Measurements from ENCODE around the gene SHTN1.

DNA sequence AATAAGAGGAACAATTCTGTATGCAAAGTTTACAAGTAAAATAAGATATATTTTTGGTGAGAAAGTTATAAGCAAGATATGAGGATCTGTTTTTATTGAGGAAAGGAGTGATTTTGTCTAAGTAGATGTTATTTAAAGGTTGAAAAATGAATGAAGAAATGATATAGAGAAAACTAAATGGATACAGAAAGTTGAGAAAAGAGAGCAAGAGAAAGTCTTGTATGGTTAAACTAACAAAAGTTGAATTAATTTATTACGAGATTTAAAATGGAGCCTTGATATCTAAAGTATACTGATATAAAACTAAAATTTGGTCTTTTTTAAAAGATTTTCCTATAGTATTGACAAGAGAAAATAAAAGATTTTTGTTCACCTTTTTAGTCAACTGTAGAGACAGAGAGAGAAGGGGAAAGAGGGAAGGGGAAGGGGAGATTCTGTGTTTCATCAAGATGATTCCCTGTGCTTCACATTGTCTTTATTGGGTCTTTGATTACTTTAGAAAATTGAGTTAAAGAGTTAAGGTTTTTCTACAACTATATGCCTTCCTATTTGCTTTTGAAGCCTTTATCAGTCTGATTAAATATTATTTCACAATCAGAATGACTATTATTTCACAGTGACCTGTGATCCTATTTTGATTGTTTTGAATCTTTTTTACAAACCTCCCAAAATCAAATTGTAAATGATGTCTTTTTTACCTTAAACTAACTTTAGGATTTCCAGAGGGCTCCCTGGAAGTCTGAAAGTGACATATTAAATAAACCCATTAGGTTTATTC is 10.7 kb downstream of the SHTN1 start:
- no peak for TF ChIP-seq JUNB (IDR thresholded peaks at IDR 0.05; ENCODE audit: unreplicated experiment)
- TF ChIP-seq, protein P1, sequence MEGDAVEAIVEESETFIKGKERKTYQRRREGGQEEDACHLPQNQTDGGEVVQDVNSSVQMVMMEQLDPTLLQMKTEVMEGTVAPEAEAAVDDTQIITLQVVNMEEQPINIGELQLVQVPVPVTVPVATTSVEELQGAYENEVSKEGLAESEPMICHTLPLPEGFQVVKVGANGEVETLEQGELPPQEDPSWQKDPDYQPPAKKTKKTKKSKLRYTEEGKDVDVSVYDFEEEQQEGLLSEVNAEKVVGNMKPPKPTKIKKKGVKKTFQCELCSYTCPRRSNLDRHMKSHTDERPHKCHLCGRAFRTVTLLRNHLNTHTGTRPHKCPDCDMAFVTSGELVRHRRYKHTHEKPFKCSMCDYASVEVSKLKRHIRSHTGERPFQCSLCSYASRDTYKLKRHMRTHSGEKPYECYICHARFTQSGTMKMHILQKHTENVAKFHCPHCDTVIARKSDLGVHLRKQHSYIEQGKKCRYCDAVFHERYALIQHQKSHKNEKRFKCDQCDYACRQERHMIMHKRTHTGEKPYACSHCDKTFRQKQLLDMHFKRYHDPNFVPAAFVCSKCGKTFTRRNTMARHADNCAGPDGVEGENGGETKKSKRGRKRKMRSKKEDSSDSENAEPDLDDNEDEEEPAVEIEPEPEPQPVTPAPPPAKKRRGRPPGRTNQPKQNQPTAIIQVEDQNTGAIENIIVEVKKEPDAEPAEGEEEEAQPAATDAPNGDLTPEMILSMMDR (conservative IDR thresholded peaks at IDR 0.05; ENCODE audit: low read depth in 2 of 2), result no peak
